Stimulated activated CD8-positive, alpha-beta memory T cell treated with anti-CD3 and anti-CD28 coated beads, Interleukin-15, amount 100 ng/mL, for 4 hours (primary cell): ENCODE results near the gene HLA-B.
A peak's percentile ranks its signal among the peaks of the same experiment; 100 is the strongest.
"Not testable (repeated sequence)": the region's sequence is repeated elsewhere in the genome, so short reads cannot be mapped to it uniquely, and the experiment has no call there.

Experiments
- DNase-seq, 2 donors: peaks; one replicate each; pipeline ENCODE4 v3.0.0-alpha.2; 2020; ENCODE audit warnings: low read depth in 2 of 2

The HLA-B gene

GRCh38 chr6:31383149-31383548 lies 26.2 kb upstream of the HLA-B start:
- no peak for DNase-seq

GRCh38 chr6:31381666-31382065 lies 24.7 kb upstream of the HLA-B start:
- DNase-seq: no peak

- DNase-seq: no peak
Measured at GRCh38 chr6:31379850-31380249, 22.9 kb upstream of the HLA-B start.

GRCh38 chr6:31378721-31379103 lies 21.7 kb upstream of the HLA-B start:
- DNase-seq: no peak

- DNase-seq: no peak
Measured at GRCh38 chr6:31378062-31378720, 21.2 kb upstream of the HLA-B start.

GRCh38 chr6:31377029-31377428 lies 20.1 kb upstream of the HLA-B start:
- DNase-seq: no peak

- no peak for DNase-seq
Measured at GRCh38 chr6:31375699-31376098, 18.7 kb upstream of the HLA-B start.

- not testable (repeated sequence) for DNase-seq
Measured at GRCh38 chr6:31374118-31374517, 17.1 kb upstream of the HLA-B start.

- no peak for DNase-seq
Measured at GRCh38 chr6:31368461-31368860, 11.5 kb upstream of the HLA-B start.

GRCh38 chr6:31366693-31367470 lies 9.9 kb upstream of the HLA-B start:
- peak; percentile 54 to 68 for DNase-seq

GRCh38 chr6:31365864-31366263 lies 8.9 kb upstream of the HLA-B start:
- no peak for DNase-seq

- no peak for DNase-seq
Measured at GRCh38 chr6:31363811-31364210, 6.8 kb upstream of the HLA-B start.

- DNase-seq: no peak
Measured at GRCh38 chr6:31362751-31363150, 5.8 kb upstream of the HLA-B start.

- no peak for DNase-seq
Measured at GRCh38 chr6:31359581-31359980, 2.6 kb upstream of the HLA-B start.

GRCh38 chr6:31358302-31358701 lies 1.3 kb upstream of the HLA-B start:
- no peak for DNase-seq

GRCh38 chr6:31357886-31358285 lies 907 bp upstream of the HLA-B start:
- DNase-seq: no peak

GRCh38 chr6:31356216-31356945 lies 598 bp downstream of the HLA-B start:
- no peak for DNase-seq

- no peak for DNase-seq
Measured at GRCh38 chr6:31355583-31355948, 1.4 kb downstream of the HLA-B start.

GRCh38 chr6:31354864-31355582 lies 2.0 kb downstream of the HLA-B start:
- DNase-seq: no peak

GRCh38 chr6:31354158-31354863 lies 2.7 kb downstream of the HLA-B start:
- DNase-seq: no peak

GRCh38 chr6:31353384-31353945 lies 3.5 kb downstream of the HLA-B start:
- DNase-seq: no peak
